Gastrocnemius medialis (tissue), 4 donors: ENCODE data around the gene RABAC1.

ENCODE experiments used
- POLR2A ChIP-seq, 2 donors: fragments of 450-650 bp; IDR thresholded peaks; one replicate each; pipeline ENCODE4 v1.6.1; 2017; ENCODE audit warnings: antibody characterized with exemption in 2 of 2, mild to moderate bottlenecking in 2 of 2, moderate library complexity in 2 of 2
- TF ChIP-seq, protein P1 (sequence below), 5 experiments: fragments of 450-650 bp in 3 of 5; fragments of 200-600 bp in 2 of 5; sonication (generic) in 2 of 5; IDR thresholded peaks in 4 of 5; conservative IDR thresholded peaks in 1 of 5; 1 replicate in 4 of 5; 2 replicates in 1 of 5; pipeline ENCODE4 v1.5.1; 2016 to 2019; ENCODE audit warnings: antibody characterized with exemption in 5 of 5, mild to moderate bottlenecking in 3 of 5, moderate library complexity in 3 of 5

- TF ChIP-seq, protein P1, sequence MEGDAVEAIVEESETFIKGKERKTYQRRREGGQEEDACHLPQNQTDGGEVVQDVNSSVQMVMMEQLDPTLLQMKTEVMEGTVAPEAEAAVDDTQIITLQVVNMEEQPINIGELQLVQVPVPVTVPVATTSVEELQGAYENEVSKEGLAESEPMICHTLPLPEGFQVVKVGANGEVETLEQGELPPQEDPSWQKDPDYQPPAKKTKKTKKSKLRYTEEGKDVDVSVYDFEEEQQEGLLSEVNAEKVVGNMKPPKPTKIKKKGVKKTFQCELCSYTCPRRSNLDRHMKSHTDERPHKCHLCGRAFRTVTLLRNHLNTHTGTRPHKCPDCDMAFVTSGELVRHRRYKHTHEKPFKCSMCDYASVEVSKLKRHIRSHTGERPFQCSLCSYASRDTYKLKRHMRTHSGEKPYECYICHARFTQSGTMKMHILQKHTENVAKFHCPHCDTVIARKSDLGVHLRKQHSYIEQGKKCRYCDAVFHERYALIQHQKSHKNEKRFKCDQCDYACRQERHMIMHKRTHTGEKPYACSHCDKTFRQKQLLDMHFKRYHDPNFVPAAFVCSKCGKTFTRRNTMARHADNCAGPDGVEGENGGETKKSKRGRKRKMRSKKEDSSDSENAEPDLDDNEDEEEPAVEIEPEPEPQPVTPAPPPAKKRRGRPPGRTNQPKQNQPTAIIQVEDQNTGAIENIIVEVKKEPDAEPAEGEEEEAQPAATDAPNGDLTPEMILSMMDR (IDR thresholded peaks at IDR 0.05 in 4 of 5, conservative IDR thresholded peaks at IDR 0.05 in 1 of 5) = no peak
- no peak for TF ChIP-seq POLR2A (IDR thresholded peaks at IDR 0.05)
Measured at GRCh38 chr19:41926763-41927496, 32.2 kb downstream of the RABAC1 start.
